ENCODE results near the gene HPCA. TPM values are rescaled to one million over a fixed set of nuclear protein-coding genes. Genes with fewer than 3 reads are reported as not detected.

HPCA gene
- total RNA-seq (2014; rRNA removed) = not detected in 2 replicates
- 0.66 TPM for polyA plus RNA-seq (2012)

GRCh38 chr1:32886004-32886827 lies at the start of gene HPCA:
Gene HPCA (plus strand): TSS chr1:32886491. CDS start chr1:32888899, 2,408 bp downstream.
- peak; percentile 44 for DNase-seq (ENCODE audit: low read depth)

GRCh38 chr1:32848354-32849063 lies 37.8 kb upstream of the HPCA start:
- no peak for DNase-seq (ENCODE audit: low read depth)

- no peak for DNase-seq (ENCODE audit: low read depth)
Observed at GRCh38 chr1:32855861-32856617, 30.3 kb upstream of the HPCA start.

- no peak for DNase-seq (ENCODE audit: low read depth)
Observed at GRCh38 chr1:32858136-32858535, 28.2 kb upstream of the HPCA start.

- no peak for DNase-seq (ENCODE audit: low read depth)
Observed at GRCh38 chr1:32858791-32859190, 27.5 kb upstream of the HPCA start.

- DNase-seq (ENCODE audit: low read depth) = peak; percentile 31
Observed at GRCh38 chr1:32859915-32860314, 26.4 kb upstream of the HPCA start.

GRCh38 chr1:32860566-32860965 lies 25.7 kb upstream of the HPCA start:
- DNase-seq (ENCODE audit: low read depth) = no peak

GRCh38 chr1:32861904-32862695 lies 24.2 kb upstream of the HPCA start:
- peak; percentile 43 for DNase-seq (ENCODE audit: low read depth)

GRCh38 chr1:32863218-32863880 lies 22.9 kb upstream of the HPCA start:
- DNase-seq (ENCODE audit: low read depth) = no peak

GRCh38 chr1:32863881-32864245 lies 22.4 kb upstream of the HPCA start:
- no peak for DNase-seq (ENCODE audit: low read depth)

GRCh38 chr1:32864375-32865019 lies 21.8 kb upstream of the HPCA start:
- no peak for DNase-seq (ENCODE audit: low read depth)

GRCh38 chr1:32865639-32866405 lies 20.5 kb upstream of the HPCA start:
- DNase-seq (ENCODE audit: low read depth) = no peak

- DNase-seq (ENCODE audit: low read depth) = no peak
Observed at GRCh38 chr1:32867151-32867550, 19.1 kb upstream of the HPCA start.

- no peak for DNase-seq (ENCODE audit: low read depth)
Observed at GRCh38 chr1:32867671-32868070, 18.6 kb upstream of the HPCA start.

- no peak for DNase-seq (ENCODE audit: low read depth)
Observed at GRCh38 chr1:32868085-32868484, 18.2 kb upstream of the HPCA start.

- no peak for DNase-seq (ENCODE audit: low read depth)
Observed at GRCh38 chr1:32868806-32869455, 17.4 kb upstream of the HPCA start.

GRCh38 chr1:32869923-32870614 lies 16.2 kb upstream of the HPCA start:
- DNase-seq (ENCODE audit: low read depth) = no peak

- no peak for DNase-seq (ENCODE audit: low read depth)
Observed at GRCh38 chr1:32870615-32871363, 15.5 kb upstream of the HPCA start, which contains the start of gene FNDC5. Gene FNDC5 (minus strand): TSS chr1:32870912.
